GM21825 (cell line): ENCODE data around the gene ZNF606.

Experiments used
- ATAC-seq: cut with Tn5 transposase; IDR thresholded peaks from one replicate; pipeline ENCODE4 v1.9.1; 2021; ENCODE audit warnings: mild to moderate bottlenecking, moderate library complexity; ENCODE audit not compliant: unreplicated experiment

The ZNF606 gene

GRCh38 chr19:57935731-57936130 lies 66.9 kb downstream of the ZNF606 start:
- no peak for ATAC-seq

GRCh38 chr19:57934820-57935665 lies 67.6 kb downstream of the ZNF606 start, which contains the start of gene ZNF418:
Gene ZNF418, minus strand, starts transcription at chr19:57935402. Its CDS starts 1,580 bp downstream, at chr19:57933822.
- ATAC-seq = peak; percentile 76

- no peak for ATAC-seq
These were observed 75.0 kb downstream of the ZNF606 start for GRCh38 chr19:57927587-57927986.
